Ovary (tissue), 9 donors: Measurements from ENCODE around the gene TCFL5. TPM values are rescaled to one million over a fixed set of nuclear protein-coding genes. Genes with fewer than 3 reads are reported as not detected.

Source experiments
- DNase-seq, 5 donors: peaks; one replicate each; pipeline ENCODE4 v3.0.0-alpha.2; 2019 to 2020
- H3K27ac ChIP-seq, 2 donors: fragments of 200-600 bp; one replicate each; pipeline versions ENCODE4 v1.5.1 to v1.8.0; 2019 to 2022
- H3K27me3 ChIP-seq: fragments of 200-600 bp; one replicate; pipeline ENCODE4 v1.8.0; 2022
- H3K36me3 ChIP-seq: fragments of 200-600 bp; sonication (generic); one replicate; pipeline ENCODE4 v1.5.1; 2019
- H3K4me1 ChIP-seq: one replicate; pipeline ENCODE4 v1.8.1; 2013; ENCODE audit warnings: mild to moderate bottlenecking, moderate library complexity; ENCODE audit not compliant: insufficient read depth
- H3K4me3 ChIP-seq: fragments of 200-600 bp; sonication (generic); one replicate; pipeline ENCODE4 v1.5.1; 2017
- H3K9me3 ChIP-seq, 2 donors: fragments of 200-600 bp in 1 of 2; sonication (generic) in 1 of 2; one replicate each; pipeline versions ENCODE4 v1.5.1 to v1.8.1; 2013 to 2019; ENCODE audit warnings: mild to moderate bottlenecking in 1 of 2, moderate library complexity in 1 of 2
- CTCF ChIP-seq, 3 donors: fragments of 450-650 bp in 2 of 3; fragments of 200-600 bp in 1 of 3; IDR thresholded peaks; one replicate each; pipeline versions ENCODE4 v1.5.1 to v1.8.0; 2016 to 2022; ENCODE audit warnings: antibody characterized with exemption in 3 of 3, mild to moderate bottlenecking in 1 of 3
- EP300 ChIP-seq: sonication (generic); formaldehyde crosslinking; IDR thresholded peaks from one replicate; pipeline ENCODE4 v1.6.1; 2017; ENCODE audit warnings: antibody characterized with exemption
- POLR2A ChIP-seq: fragments of 450-650 bp; IDR thresholded peaks from one replicate; pipeline ENCODE4 v1.6.1; 2017; ENCODE audit warnings: antibody characterized with exemption, mild to moderate bottlenecking, moderate library complexity
- WGBS, 3 donors: extraction: QIAGEN DNeasy Blood & Tissue Kit in 1 of 3; methylation state at CpG; one replicate each; pipeline versions ENCODE4 v1.1.5 to v1.1.7; 2013 to 2017; 5-methylcytosine and 5-hydroxymethylcytosine counted together
- intact Hi-C, 4 donors: fragments of 100-400 bp; cut with DNase I; formaldehyde crosslinking; loops; one replicate each; pipeline versions ENCODE4 v1.11.0 to v1.15.1; 2022 to 2023
- polyA plus RNA-seq, 2 donors: library from polyadenylated mRNA; stranded (reverse); fragments of 200-250 nt in 1 of 2; fragments of 350-450 nt in 1 of 2; fragmentation: Illumina TruSeq in 1 of 2; extraction: RNeasy Lipid Tissue Mini Kit (QIAGEN cat#74804) in 1 of 2; gene quantifications; one replicate each; pipeline ENCODE4 v1.2.3, GENCODE V29; 2013 to 2014
- total RNA-seq, 7 donors: library from RNA; depleted of rRNA in 2 of 7; stranded (reverse); fragments of >200 nt in 2 of 7; fragmentation: NEBNext Ultra II Directional in 3 of 7; extraction: Animal tissue kit (Norgen Biotek cat#: 25700) in 3 of 7; gene quantifications; one replicate each; pipeline versions ENCODE4 v1.1.0 to v1.2.4, GENCODE V29; 2016 to 2023
- donor health status: DM: no; HTN: no; CAD: no; lungs with moderate emphysema.
- donor health status: DM: no; HTN: no; CAD: no.
- donor health status: Bipolar disorder and iron deficiency.
- donor health status: DM: yes; HTN: yes; CAD: no.
- donor health status: DM: no; HTN: no; CAD: no.
- donor health status: DM: yes; HTN: yes; CAD: no.

The TCFL5 gene
- total and polyA plus RNA-seq, 9 donors: 8.1 to 17.9 (median 12.3) TPM

- intact Hi-C loops: no loop called here
- Histone ChIP-seq H3K27ac (no peak overlapping the region), H3K36me3 (no peaks in the 10 kb centered on the region), H3K9me3 (no peaks in the 10 kb centered on the region), H3K4me1 (peaks cover 7% of the 10 kb centered on the region), H3K4me3 (no peak overlapping the region), H3K27me3 (no peaks in the 10 kb centered on the region)
- WGBS, 3 donors: 90 to 95% (median 90%) methylated on average over 18 to 22 of the region's 22 CpGs
- DNase-seq: peak in 1 of 5 donors; percentile 22
- TF ChIP-seq CTCF (IDR thresholded peaks at IDR 0.05) (no peak), POLR2A (no peak), EP300 (no peak)
These were observed 30.8 kb downstream of the TCFL5 start for GRCh38 chr20:62830821-62831220.

DNA sequence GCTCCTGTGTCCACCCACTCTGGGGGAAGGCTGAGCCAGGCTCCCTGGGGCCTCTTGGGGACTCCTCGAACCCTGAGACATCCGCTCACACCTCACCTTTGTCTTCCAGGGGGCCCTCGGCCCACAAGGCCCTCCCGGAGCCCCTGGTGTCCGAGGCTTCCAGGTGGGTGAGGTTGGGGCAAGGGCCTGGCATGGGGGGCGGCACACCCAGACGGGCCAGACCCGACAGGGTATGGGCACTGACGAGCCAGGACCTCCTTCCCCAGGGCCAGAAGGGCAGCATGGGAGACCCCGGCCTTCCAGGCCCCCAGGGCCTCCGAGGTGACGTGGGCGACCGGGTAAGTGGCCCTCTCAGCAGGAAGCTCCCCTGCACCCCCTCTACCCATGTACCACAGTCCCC, 31.4 kb downstream of the TCFL5 start:
- TF ChIP-seq POLR2A: no peak
- no peak for TF ChIP-seq CTCF (IDR thresholded peaks at IDR 0.05)
- TF ChIP-seq EP300: no peak
- H3K36me3 ChIP-seq: no peaks in the 10 kb centered on the region
- no peak overlapping the region for H3K27ac ChIP-seq
- no peak for DNase-seq
- no peaks in the 10 kb centered on the region for H3K27me3 ChIP-seq
- intact Hi-C loops: no loop called here
- H3K4me3 ChIP-seq: no peak overlapping the region
- 94 to 95% (median 94%) methylated on average over 14 of the region's 14 CpGs for WGBS, 3 donors
- no peaks in the 10 kb centered on the region for H3K9me3 ChIP-seq
- H3K4me1 ChIP-seq: peaks cover 7% of the 10 kb centered on the region

DNA sequence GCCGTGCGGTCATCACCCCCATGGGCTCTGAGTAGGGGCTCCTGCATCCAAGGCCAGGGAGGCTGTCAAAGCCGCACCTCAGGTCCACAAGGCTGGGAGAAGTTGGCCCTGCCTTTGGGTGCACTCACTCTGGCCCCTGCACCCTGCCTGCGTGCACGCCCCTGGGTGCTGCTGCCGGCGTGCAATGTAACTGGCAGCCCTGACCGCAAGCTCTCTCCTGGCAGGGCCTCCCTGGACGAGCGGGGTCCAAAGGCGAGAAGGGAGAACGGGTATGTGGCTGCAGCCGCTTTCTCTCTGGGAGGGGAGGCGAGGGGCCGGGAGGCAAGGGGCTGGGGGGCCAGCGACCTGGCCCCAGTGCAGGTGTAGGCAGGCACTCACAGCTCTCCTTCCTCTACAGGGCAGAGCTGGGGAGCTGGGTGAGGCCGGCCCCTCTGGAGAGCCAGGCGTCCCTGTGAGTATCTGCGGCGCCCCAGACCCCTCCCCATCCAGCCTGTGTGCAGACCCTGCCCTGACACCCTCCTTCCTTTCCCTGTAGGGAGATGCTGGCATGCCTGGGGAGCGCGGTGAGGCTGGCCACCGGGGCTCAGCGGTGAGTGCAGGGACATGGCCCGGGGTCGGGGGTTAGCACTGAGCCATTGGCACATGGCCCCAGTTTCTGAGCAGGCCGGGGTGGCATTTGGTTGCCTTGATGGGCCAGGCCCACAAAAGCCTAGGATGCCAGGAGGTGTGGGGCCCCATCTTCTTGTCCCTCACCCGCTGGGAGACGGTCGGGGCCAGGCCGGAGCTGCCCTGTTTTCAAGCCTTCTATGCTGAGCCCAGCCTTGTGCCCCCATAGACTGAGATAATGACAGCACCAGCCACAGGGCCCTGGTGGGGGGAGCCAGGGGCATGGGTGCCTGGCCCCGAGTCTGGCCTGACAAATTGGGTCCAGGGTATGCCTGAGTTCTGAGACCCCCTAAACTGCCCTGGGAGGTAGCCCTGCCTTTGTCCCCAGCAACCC, 32.1 kb downstream of the TCFL5 start:
- TF ChIP-seq EP300 (no peak), CTCF (IDR thresholded peaks at IDR 0.05) (no peak), POLR2A (no peak)
- no peaks in the 10 kb centered on the region for H3K36me3 ChIP-seq
- no peaks in the 10 kb centered on the region for H3K9me3 ChIP-seq
- H3K4me1 ChIP-seq: peaks cover 9% of the 10 kb centered on the region
- H3K27ac ChIP-seq: no peak overlapping the region
- intact Hi-C loops: no loop called here
- DNase-seq: no peak
- 93 to 96% (median 94%) methylated on average over 31 to 32 of the region's 32 CpGs for WGBS, 3 donors
- no peaks in the 10 kb centered on the region for H3K27me3 ChIP-seq
- H3K4me3 ChIP-seq: no peak overlapping the region

- H3K27ac ChIP-seq: no peak overlapping the region
- TF ChIP-seq POLR2A (no peak), CTCF (IDR thresholded peaks at IDR 0.05) (no peak), EP300 (no peak)
- intact Hi-C loops: no loop called here
These were observed 33.0 kb downstream of the TCFL5 start for GRCh38 chr20:62828511-62829230.

More at GRCh38 chr20:62828511-62829230, 33.0 kb downstream of the TCFL5 start:
- no peaks in the 10 kb centered on the region for H3K36me3 ChIP-seq
- no peaks in the 10 kb centered on the region for H3K9me3 ChIP-seq
- H3K4me1 ChIP-seq: peaks cover 9% of the 10 kb centered on the region
- DNase-seq: peak in 1 of 5 donors; percentile 12
- H3K4me3 ChIP-seq: no peak overlapping the region
- H3K27me3 ChIP-seq: no peaks in the 10 kb centered on the region
- 86 to 91% (median 89%) methylated on average over 29 of the region's 29 CpGs for WGBS, 3 donors
